PC-9 (cell line): ENCODE data around the gene SORCS2. TPM values are rescaled to one million over a fixed set of nuclear protein-coding genes. Genes with fewer than 3 reads are reported as not detected.

ENCODE experiments used
- BruUV-seq: library from RNA; stranded (reverse); fragments of 400-500 nt; replicated peaks from 2 replicates; lab custom pipeline; 2021; lab: Mats Ljungman, UMichigan
- CTCF ChIA-PET: fragments of 300-600 bp; sonication (Branson Sonifier 250); formaldehyde crosslinking; loops from one replicate; lab custom pipeline; 2022; ENCODE audit warnings: antibody characterized with exemption; lab: Charles Lee
- POLR2A ChIA-PET: fragments of 300-600 bp; sonication (Branson Sonifier 250); formaldehyde crosslinking; loops from one replicate; lab custom pipeline; 2022; ENCODE audit warnings: antibody characterized with exemption; ENCODE audit not compliant: unreplicated experiment; lab: Charles Lee
- DNase-seq, 2 experiments: peaks; one replicate each; pipeline versions ENCODE4 v3.0.0 to v3.0.0-alpha.2; 2015 to 2022; ENCODE audit warnings: mixed read lengths in 1 of 2
- H2AFZ ChIP-seq: fragments of 200-600 bp; sonication (generic); 2 replicates; pipeline ENCODE4 v1.8.1; 2017; ENCODE audit warnings: antibody characterized with exemption
- H3F3A ChIP-seq: fragments of 200-600 bp; sonication (generic); 2 replicates; pipeline ENCODE4 v1.8.1; 2017; ENCODE audit warnings: antibody characterized with exemption, mild to moderate bottlenecking, low read depth; ENCODE audit not compliant: insufficient read depth
- H3K27ac ChIP-seq: fragments of 200-600 bp; sonication (generic); 2 replicates; pipeline ENCODE4 v1.6.1; 2016; ENCODE audit warnings: mixed run types
- H3K27me3 ChIP-seq: fragments of 200-600 bp; sonication (generic); 2 replicates; pipeline ENCODE4 v1.6.1; 2016; ENCODE audit warnings: low read depth, mixed run types; ENCODE audit not compliant: insufficient read depth
- H3K36me3 ChIP-seq: fragments of 200-600 bp; sonication (generic); 2 replicates; pipeline ENCODE4 v1.6.1; 2016; ENCODE audit warnings: low read depth, mixed run types
- H3K4me1 ChIP-seq: fragments of 200-600 bp; sonication (generic); replicated peaks from 2 replicates; pipeline ENCODE4 v1.6.1; 2016; ENCODE audit warnings: mixed run types; ENCODE audit not compliant: insufficient read depth
- H3K4me2 ChIP-seq: fragments of 200-600 bp; sonication (generic); 2 replicates; pipeline ENCODE4 v1.6.1; 2017; ENCODE audit warnings: mixed run types
- H3K4me3 ChIP-seq: fragments of 200-600 bp; sonication (generic); 2 replicates; pipeline ENCODE4 v1.6.1; 2016; ENCODE audit warnings: mixed run types
- H3K79me2 ChIP-seq: fragments of 200-600 bp; sonication (generic); 2 replicates; pipeline ENCODE4 v1.6.1; 2017; ENCODE audit warnings: low read depth, mixed run types
- H3K9me2 ChIP-seq: fragments of 200-600 bp; sonication (generic); 2 replicates; pipeline ENCODE4 v1.8.1; 2017; ENCODE audit warnings: mild to moderate bottlenecking; ENCODE audit not compliant: insufficient read depth
- H3K9me3 ChIP-seq: fragments of 200-600 bp; sonication (generic); 2 replicates; pipeline ENCODE4 v1.8.1; 2016; ENCODE audit warnings: low read depth; ENCODE audit not compliant: insufficient read depth
- H4K20me1 ChIP-seq: fragments of 200-600 bp; sonication (generic); 2 replicates; pipeline ENCODE4 v1.8.1; 2017; ENCODE audit not compliant: insufficient read depth
- EZH2 ChIP-seq: fragments of 200-600 bp; sonication (generic); IDR thresholded peaks from 2 replicates; pipeline ENCODE4 v1.8.0; 2017; ENCODE audit warnings: antibody characterized with exemption, low read depth
- intact Hi-C: fragments of 100-400 bp; cut with micrococcal nuclease; formaldehyde crosslinking; loops from one replicate; pipeline ENCODE4 v1.10.0; 2022; ENCODE audit not compliant: unreplicated experiment
- total RNA-seq: library from RNA; stranded (reverse); gene quantifications from 2 replicates; pipeline ENCODE4 v1.2.3, GENCODE V29; 2021
- TF ChIP-seq, protein P1 (sequence below): fragments of 200-600 bp; sonication (generic); conservative IDR thresholded peaks from 2 replicates; pipeline ENCODE4 v1.6.1; 2017; ENCODE audit warnings: mixed run types, antibody characterized with exemption, mild to moderate bottlenecking, moderate library complexity

The SORCS2 gene
- total RNA-seq, 1 experiment from 2014 or later: 25.8 TPM

GRCh38 chr4:7584606-7585159, 392.3 kb downstream of the SORCS2 start:
- CTCF ChIA-PET: no interaction called here
- no peaks in the 10 kb centered on the region for H3K36me3 ChIP-seq
- BruUV-seq: no TSS peak
- DNase-seq: no peak
- H3K4me3 ChIP-seq: no peak overlapping the region
- no peak overlapping the region for H2AFZ ChIP-seq
- H3K27me3 ChIP-seq: no peaks in the 10 kb centered on the region
- H3K4me1 ChIP-seq: no peaks in the 10 kb centered on the region
- no peaks in the 10 kb centered on the region for H3K79me2 ChIP-seq
- H3K9me2 ChIP-seq: no peaks in the 10 kb centered on the region
- no peaks in the 10 kb centered on the region for H3K9me3 ChIP-seq
- H3F3A ChIP-seq: no peaks in the 10 kb centered on the region
- no peaks in the 10 kb centered on the region for H4K20me1 ChIP-seq
- TF ChIP-seq, protein P1, sequence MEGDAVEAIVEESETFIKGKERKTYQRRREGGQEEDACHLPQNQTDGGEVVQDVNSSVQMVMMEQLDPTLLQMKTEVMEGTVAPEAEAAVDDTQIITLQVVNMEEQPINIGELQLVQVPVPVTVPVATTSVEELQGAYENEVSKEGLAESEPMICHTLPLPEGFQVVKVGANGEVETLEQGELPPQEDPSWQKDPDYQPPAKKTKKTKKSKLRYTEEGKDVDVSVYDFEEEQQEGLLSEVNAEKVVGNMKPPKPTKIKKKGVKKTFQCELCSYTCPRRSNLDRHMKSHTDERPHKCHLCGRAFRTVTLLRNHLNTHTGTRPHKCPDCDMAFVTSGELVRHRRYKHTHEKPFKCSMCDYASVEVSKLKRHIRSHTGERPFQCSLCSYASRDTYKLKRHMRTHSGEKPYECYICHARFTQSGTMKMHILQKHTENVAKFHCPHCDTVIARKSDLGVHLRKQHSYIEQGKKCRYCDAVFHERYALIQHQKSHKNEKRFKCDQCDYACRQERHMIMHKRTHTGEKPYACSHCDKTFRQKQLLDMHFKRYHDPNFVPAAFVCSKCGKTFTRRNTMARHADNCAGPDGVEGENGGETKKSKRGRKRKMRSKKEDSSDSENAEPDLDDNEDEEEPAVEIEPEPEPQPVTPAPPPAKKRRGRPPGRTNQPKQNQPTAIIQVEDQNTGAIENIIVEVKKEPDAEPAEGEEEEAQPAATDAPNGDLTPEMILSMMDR: no peak
- no peak for TF ChIP-seq EZH2
- H3K4me2 ChIP-seq: no peak overlapping the region
- POLR2A ChIA-PET: no interaction called here
- intact Hi-C loops: no loop called here
- no peak overlapping the region for H3K27ac ChIP-seq

DNA sequence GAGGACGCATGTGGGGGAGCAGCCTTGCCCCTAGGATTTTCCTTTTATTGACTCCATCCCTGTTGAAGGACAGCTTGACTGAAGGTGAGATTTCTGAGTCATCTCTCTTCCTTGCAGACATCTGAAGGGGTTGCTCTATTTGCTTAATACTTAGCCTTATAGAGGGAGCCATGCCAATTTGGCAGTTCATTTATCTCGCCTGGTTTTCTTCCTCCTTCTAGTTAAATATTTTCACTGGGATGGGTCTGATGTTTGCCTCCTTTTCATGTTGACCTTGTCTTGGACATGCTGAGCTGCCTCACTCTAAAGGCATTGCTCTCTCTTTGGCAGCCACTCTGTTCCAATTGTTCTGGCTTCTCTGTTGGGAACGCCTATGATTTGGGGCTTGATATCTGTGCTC, 393.4 kb downstream of the SORCS2 start:
- H3K27me3 ChIP-seq: no peaks in the 10 kb centered on the region
- no peak overlapping the region for H2AFZ ChIP-seq
- no peaks in the 10 kb centered on the region for H3K9me3 ChIP-seq
- no peak overlapping the region for H3K27ac ChIP-seq
- no peak for DNase-seq
- H3F3A ChIP-seq: no peaks in the 10 kb centered on the region
- no peaks in the 10 kb centered on the region for H3K9me2 ChIP-seq
- no peak overlapping the region for H3K4me2 ChIP-seq
- H3K4me3 ChIP-seq: no peak overlapping the region
- ChIA-PET CTCF (no interaction called here), POLR2A (no interaction called here)
- no peaks in the 10 kb centered on the region for H3K36me3 ChIP-seq
- TF ChIP-seq, protein P1: no peak
- TF ChIP-seq EZH2: no peak
- H4K20me1 ChIP-seq: no peaks in the 10 kb centered on the region
- H3K79me2 ChIP-seq: no peaks in the 10 kb centered on the region
- H3K4me1 ChIP-seq: no peaks in the 10 kb centered on the region
- BruUV-seq: no TSS peak
- intact Hi-C loops: no loop called here

GRCh38 chr4:7587433-7588405, 395.4 kb downstream of the SORCS2 start:
- intact Hi-C loops: no loop called here
- H3K4me3 ChIP-seq: no peak overlapping the region
- H3K79me2 ChIP-seq: no peaks in the 10 kb centered on the region
- H3K27me3 ChIP-seq: no peaks in the 10 kb centered on the region
- no peaks in the 10 kb centered on the region for H4K20me1 ChIP-seq
- H3K9me2 ChIP-seq: no peaks in the 10 kb centered on the region
- H3K4me2 ChIP-seq: no peak overlapping the region
- ChIA-PET CTCF (no interaction called here), POLR2A (no interaction called here)
- no peaks in the 10 kb centered on the region for H3F3A ChIP-seq
- H2AFZ ChIP-seq: no peak overlapping the region
- no peaks in the 10 kb centered on the region for H3K9me3 ChIP-seq
- H3K36me3 ChIP-seq: no peaks in the 10 kb centered on the region
- no peak for DNase-seq
- no peak for TF ChIP-seq EZH2
- TF ChIP-seq, protein P1: no peak
- H3K27ac ChIP-seq: no peak overlapping the region
- no peaks in the 10 kb centered on the region for H3K4me1 ChIP-seq
- no TSS peak for BruUV-seq
